IMR-90 (cell line): Measurements from ENCODE around the gene TMEM131L. TPM values are rescaled to one million over a fixed set of nuclear protein-coding genes. Genes with fewer than 3 reads are reported as not detected.

Experiments used
- ATAC-seq: fragments of 200-7000 bp; cut with Tn5 transposase; 2 replicates; pipeline ENCODE4 v1.9.1; 2020; ENCODE audit warnings: low read depth, mild to moderate bottlenecking, moderate library complexity
- BruUV-seq: library from RNA; stranded (reverse); fragments of 400-500 nt; replicated peaks from 2 replicates; lab custom pipeline; 2021; lab: Mats Ljungman, UMichigan
- CTCF ChIA-PET: fragments of 300-600 bp; formaldehyde crosslinking; extraction: SDS; loops from one replicate; lab custom pipeline; 2021; ENCODE audit warnings: antibody characterized with exemption; lab: Yijun Ruan, JAX
- POLR2A ChIA-PET: fragments of 300-600 bp; sonication (Branson Sonifier 250); formaldehyde crosslinking; loops from one replicate; lab custom pipeline; 2022; ENCODE audit warnings: antibody characterized with exemption; ENCODE audit not compliant: unreplicated experiment; lab: Charles Lee
- DNase-seq: peaks from one replicate; pipeline ENCODE4 v3.0.0; 2013
- H2AFZ ChIP-seq: replicated peaks from 2 replicates; pipeline ENCODE3; 2013; ENCODE audit warnings: low read length, mild to moderate bottlenecking; ENCODE audit not compliant: poor library complexity
- H2AK5ac ChIP-seq: 2 replicates; pipeline ENCODE4 v1.6.1; 2013; ENCODE audit warnings: low read depth, low read length, inconsistent platforms
- H2AK9ac ChIP-seq: replicated peaks from 2 replicates; pipeline ENCODE3; 2013; ENCODE audit warnings: mild to moderate bottlenecking, low read depth, low read length, moderate library complexity; ENCODE audit not compliant: poor library complexity
- H2BK120ac ChIP-seq: 2 replicates; pipeline ENCODE4 v1.6.1; 2013; ENCODE audit warnings: low read depth, low read length, inconsistent platforms
- H2BK15ac ChIP-seq: 3 replicates; pipeline ENCODE4 v1.6.1; 2013; ENCODE audit warnings: low read depth, low read length, inconsistent platforms
- H2BK20ac ChIP-seq: 2 replicates; pipeline ENCODE4 v1.6.1; 2013; ENCODE audit warnings: low read depth, mild to moderate bottlenecking, inconsistent platforms, low read length, moderate library complexity
- H2BK5ac ChIP-seq: 2 replicates; pipeline ENCODE4 v1.6.1; 2013; ENCODE audit warnings: mild to moderate bottlenecking, low read depth, low read length, inconsistent platforms; ENCODE audit not compliant: poor library complexity, severe bottlenecking
- H3K14ac ChIP-seq: replicated peaks from 2 replicates; pipeline ENCODE4 v1.6.1; 2013; ENCODE audit warnings: low read depth, low read length, inconsistent platforms
- H3K18ac ChIP-seq: 2 replicates; pipeline ENCODE4 v1.6.1; 2013; ENCODE audit warnings: low read depth, low read length, control low read depth
- H3K23ac ChIP-seq: 2 replicates; pipeline ENCODE4 v1.6.1; 2013; ENCODE audit warnings: low read depth, low read length, inconsistent platforms
- H3K27ac ChIP-seq: 2 replicates; pipeline ENCODE4 v1.5.1; 2013; ENCODE audit warnings: mild to moderate bottlenecking, control low read depth, low read length; ENCODE audit not compliant: insufficient read depth
- H3K27me3 ChIP-seq: 2 replicates; pipeline ENCODE4 v1.6.1; 2013; ENCODE audit warnings: low read length; ENCODE audit not compliant: control insufficient read depth, insufficient read depth
- H3K36me3 ChIP-seq: 2 replicates; pipeline ENCODE4 v1.6.1; 2013; ENCODE audit warnings: low read length, mixed read lengths; ENCODE audit not compliant: control insufficient read depth, insufficient read depth
- H3K4ac ChIP-seq: 2 replicates; pipeline ENCODE4 v1.6.1; 2013; ENCODE audit warnings: low read depth, low read length, inconsistent platforms
- H3K4me1 ChIP-seq: 2 replicates; pipeline ENCODE4 v1.6.1; 2013; ENCODE audit warnings: low read length, mixed read lengths; ENCODE audit not compliant: control insufficient read depth, insufficient read depth
- H3K4me2 ChIP-seq: 2 replicates; pipeline ENCODE4 v1.6.1; 2013; ENCODE audit warnings: low read depth, mild to moderate bottlenecking, control low read depth, low read length, moderate library complexity
- H3K4me3 ChIP-seq: 2 replicates; pipeline ENCODE4 v1.5.1; 2013; ENCODE audit warnings: low read depth, mild to moderate bottlenecking, control low read depth, low read length, moderate library complexity; ENCODE audit not compliant: insufficient read depth
- H3K56ac ChIP-seq: 2 replicates; pipeline ENCODE4 v1.6.1; 2013; ENCODE audit warnings: low read length, inconsistent platforms; ENCODE audit not compliant: insufficient read depth; ENCODE audit errors: extremely low read depth
- H3K79me1 ChIP-seq, 2 experiments: 2 replicates each; pipeline ENCODE4 v1.6.1; 2013; ENCODE audit warnings: low read length in 2 of 2, inconsistent platforms in 1 of 2, low read depth in 1 of 2
- H3K9ac ChIP-seq: 2 replicates; pipeline ENCODE4 v1.6.1; 2013; ENCODE audit warnings: low read depth, low read length, control low read depth
- H3K9me1 ChIP-seq: 2 replicates; pipeline ENCODE4 v1.6.1; 2013; ENCODE audit warnings: low read length, inconsistent platforms; ENCODE audit not compliant: insufficient read depth
- H3K9me3 ChIP-seq: 2 replicates; pipeline ENCODE4 v1.6.1; 2013; ENCODE audit warnings: low read length; ENCODE audit not compliant: control insufficient read depth, insufficient read depth
- H4K20me1 ChIP-seq: 2 replicates; pipeline ENCODE4 v1.6.1; 2013; ENCODE audit warnings: low read length, inconsistent platforms; ENCODE audit not compliant: insufficient read depth
- H4K5ac ChIP-seq: 2 replicates; pipeline ENCODE4 v1.6.1; 2013; ENCODE audit warnings: mild to moderate bottlenecking, low read depth, low read length, control low read depth
- H4K8ac ChIP-seq, 2 experiments: 2 replicates each; pipeline ENCODE4 v1.6.1; 2013; ENCODE audit warnings: low read depth in 2 of 2, low read length in 2 of 2, control low read depth in 1 of 2, inconsistent platforms in 1 of 2
- H4K91ac ChIP-seq: 2 replicates; pipeline ENCODE4 v1.6.1; 2013; ENCODE audit warnings: low read depth, low read length, inconsistent platforms; ENCODE audit not compliant: insufficient read depth
- BHLHE40 ChIP-seq: fragments of 150-350 bp; IDR thresholded peaks from 2 replicates; pipeline ENCODE4 v1.6.1; 2016; ENCODE audit warnings: mild to moderate bottlenecking, low read depth, low read length
- CEBPB ChIP-seq: IDR thresholded peaks from 2 replicates; pipeline ENCODE4 v1.6.1; 2012; ENCODE audit warnings: low read depth, low read length, improper control_type of control experiment
- CHD1 ChIP-seq: IDR thresholded peaks from 2 replicates; pipeline ENCODE4 v1.6.1; 2012; ENCODE audit warnings: low read depth, low read length, improper control_type of control experiment
- FOS ChIP-seq: fragments of 150-350 bp; IDR thresholded peaks from 2 replicates; pipeline ENCODE4 v1.6.1; 2016; ENCODE audit warnings: low read depth, low read length
- MAFK ChIP-seq: IDR thresholded peaks from 2 replicates; pipeline ENCODE4 v1.6.1; 2012; ENCODE audit warnings: low read depth, low read length, improper control_type of control experiment
- MAZ ChIP-seq: IDR thresholded peaks from 2 replicates; pipeline ENCODE4 v1.6.1; 2012; ENCODE audit warnings: low read depth, mild to moderate bottlenecking, low read length, improper control_type of control experiment, moderate library complexity, borderline replicate concordance
- MXI1 ChIP-seq: IDR thresholded peaks from 2 replicates; pipeline ENCODE4 v1.6.1; 2012; ENCODE audit warnings: low read depth, mild to moderate bottlenecking, low read length, moderate library complexity, borderline replicate concordance
- NFE2L2 ChIP-seq: fragments of 150-350 bp; IDR thresholded peaks from 2 replicates; pipeline ENCODE4 v1.6.1; 2016; ENCODE audit warnings: low read depth, mild to moderate bottlenecking, low read length
- POLR2A ChIP-seq: IDR thresholded peaks from 2 replicates; pipeline ENCODE4 v1.6.1; 2012; ENCODE audit warnings: mild to moderate bottlenecking, low read depth, low read length
- RAD21 ChIP-seq: IDR thresholded peaks from 2 replicates; pipeline ENCODE4 v1.6.1; 2012; ENCODE audit warnings: low read length, improper control_type of control experiment
- RCOR1 ChIP-seq: IDR thresholded peaks from 2 replicates; pipeline ENCODE4 v1.6.1; 2012; ENCODE audit warnings: mild to moderate bottlenecking, low read length, improper control_type of control experiment; ENCODE audit not compliant: insufficient replicate concordance
- RFX5 ChIP-seq: IDR thresholded peaks from 2 replicates; pipeline ENCODE4 v1.8.0; 2012; ENCODE audit warnings: low read depth, mild to moderate bottlenecking, low read length, moderate library complexity
- SMC3 ChIP-seq: fragments of 150-350 bp; IDR thresholded peaks from 2 replicates; pipeline ENCODE4 v1.6.1; 2016; ENCODE audit warnings: low read depth, mild to moderate bottlenecking, antibody characterized with exemption, low read length, moderate library complexity
- WGBS, 2 experiments: methylation state at CpG; one replicate each; pipeline versions ENCODE4 v1.1.5 to v1.1.7; 2013; ENCODE audit warnings: missing lambda C conversion rate in 2 of 2; ENCODE audit not compliant: insufficient read length in 1 of 2; ENCODE audit errors: extremely low coverage in 2 of 2; 5-methylcytosine and 5-hydroxymethylcytosine counted together
- dilution Hi-C: fragments of 300-500 bp; cut with HindIII; formaldehyde crosslinking; loops from one replicate; pipeline ENCODE4 v1.14.3; 2018; ENCODE audit warnings: low sequenced_read_pairs; ENCODE audit not compliant: unreplicated experiment
- in situ Hi-C: fragments of 300-500 bp; cut with MboI; formaldehyde crosslinking; loops from 3 replicates; pipeline ENCODE4 v1.14.3; 2019; ENCODE audit warnings: low sequenced_read_pairs, inconsistent platforms, mixed read lengths
- intact Hi-C: fragments of 100-400 bp; cut with micrococcal nuclease; formaldehyde crosslinking; loops from 2 replicates; pipeline ENCODE4 v1.10.0; 2022
- polyA plus RNA-seq, 3 experiments: library from polyadenylated mRNA; depleted of rRNA; stranded (reverse); fragments of >200 nt; gene quantifications; 2 replicates each; pipeline ENCODE4 v1.2.3, GENCODE V29; 2012; ENCODE audit warnings: low replicate concordance in 1 of 3
- total RNA-seq: library from RNA; depleted of rRNA; stranded (reverse); fragments of >200 nt; gene quantifications from 2 replicates; pipeline ENCODE4 v1.2.3, GENCODE V29; 2012
- TF ChIP-seq, protein P1 (sequence below): fragments of 150-350 bp; IDR thresholded peaks from 2 replicates; pipeline ENCODE4 v1.6.1; 2017; ENCODE audit warnings: mild to moderate bottlenecking, antibody characterized with exemption, low read length, low read depth
- TF ChIP-seq, protein P2 (sequence below): fragments of 150-350 bp; IDR thresholded peaks from 2 replicates; pipeline ENCODE4 v1.6.1; 2016; ENCODE audit warnings: low read depth, mild to moderate bottlenecking, low read length, moderate library complexity, borderline replicate concordance
- TF ChIP-seq, protein P3 (sequence below): conservative IDR thresholded peaks from 2 replicates; pipeline ENCODE4 v1.5.1; 2012; ENCODE audit warnings: mild to moderate bottlenecking, low read depth, low read length, improper control_type of control experiment

Gene TMEM131L
- total and polyA plus RNA-seq, 2 of the 4 experiments (the other 2 are of a cell fraction): 8.4 to 23.8 TPM

DNA sequence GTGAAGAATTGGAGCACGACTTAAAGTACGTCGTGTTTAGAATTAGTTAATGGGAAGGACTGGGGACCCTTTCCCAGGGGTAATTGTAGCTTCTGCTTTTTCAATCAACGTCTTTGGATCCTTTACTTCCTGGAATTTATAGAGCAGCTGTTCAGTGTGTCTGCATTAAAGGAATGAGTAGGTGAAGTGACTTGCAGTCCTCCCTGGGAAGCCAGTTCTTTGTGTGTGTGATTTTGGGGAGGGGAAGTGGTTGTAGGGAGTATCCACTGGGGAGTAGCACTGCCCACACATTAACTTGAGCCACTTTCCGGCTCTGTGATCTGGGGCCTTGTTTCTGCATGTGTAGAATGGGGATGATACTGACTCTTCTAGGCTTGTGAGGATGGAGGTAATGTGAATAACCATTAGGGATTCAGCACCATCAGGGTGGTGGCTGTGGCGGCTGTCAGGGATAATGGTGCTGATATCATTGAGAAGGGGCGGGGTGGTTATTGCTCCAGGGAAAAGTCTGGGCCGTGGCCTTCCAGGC lies 54.7 kb downstream of the TMEM131L start:
- peak overlapping the region; percentile 25 for H2AK9ac ChIP-seq
- H2BK5ac ChIP-seq: no peak overlapping the region
- DNase-seq: no peak
- no peak overlapping the region for H4K91ac ChIP-seq
- ChIA-PET CTCF (no interaction called here), POLR2A (no interaction called here)
- H3K9ac ChIP-seq: no peak overlapping the region
- ATAC-seq: no peak
- no peak overlapping the region for H3K27ac ChIP-seq
- no peak overlapping the region for H3K14ac ChIP-seq
- H3K9me1 ChIP-seq: no peaks in the 10 kb centered on the region
- H3K23ac ChIP-seq: no peak overlapping the region
- no peak overlapping the region for H3K4ac ChIP-seq
- peaks cover 6% of the 10 kb centered on the region for H3K4me1 ChIP-seq
- no peak overlapping the region for H3K18ac ChIP-seq
- H3K27me3 ChIP-seq: no peaks in the 10 kb centered on the region
- no CpG with 5 or more reads among the region's 8 CpGs for WGBS, 2 experiments
- H2AK5ac ChIP-seq: no peak overlapping the region
- intact Hi-C loops (no loop called here), in situ Hi-C loops (no loop called here), dilution Hi-C loops (no loop called here)
- TF ChIP-seq RFX5 (no peak), BHLHE40 (no peak), POLR2A (no peak), SMC3 (no peak), RCOR1 (no peak), MAFK (no peak), FOS (no peak), CEBPB (no peak), CHD1 (no peak), RAD21 (no peak), MXI1 (no peak), NFE2L2 (no peak), MAZ (no peak)
- TF ChIP-seq, protein P1, sequence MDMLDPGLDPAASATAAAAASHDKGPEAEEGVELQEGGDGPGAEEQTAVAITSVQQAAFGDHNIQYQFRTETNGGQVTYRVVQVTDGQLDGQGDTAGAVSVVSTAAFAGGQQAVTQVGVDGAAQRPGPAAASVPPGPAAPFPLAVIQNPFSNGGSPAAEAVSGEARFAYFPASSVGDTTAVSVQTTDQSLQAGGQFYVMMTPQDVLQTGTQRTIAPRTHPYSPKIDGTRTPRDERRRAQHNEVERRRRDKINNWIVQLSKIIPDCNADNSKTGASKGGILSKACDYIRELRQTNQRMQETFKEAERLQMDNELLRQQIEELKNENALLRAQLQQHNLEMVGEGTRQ: no peak
- TF ChIP-seq, protein P2, sequence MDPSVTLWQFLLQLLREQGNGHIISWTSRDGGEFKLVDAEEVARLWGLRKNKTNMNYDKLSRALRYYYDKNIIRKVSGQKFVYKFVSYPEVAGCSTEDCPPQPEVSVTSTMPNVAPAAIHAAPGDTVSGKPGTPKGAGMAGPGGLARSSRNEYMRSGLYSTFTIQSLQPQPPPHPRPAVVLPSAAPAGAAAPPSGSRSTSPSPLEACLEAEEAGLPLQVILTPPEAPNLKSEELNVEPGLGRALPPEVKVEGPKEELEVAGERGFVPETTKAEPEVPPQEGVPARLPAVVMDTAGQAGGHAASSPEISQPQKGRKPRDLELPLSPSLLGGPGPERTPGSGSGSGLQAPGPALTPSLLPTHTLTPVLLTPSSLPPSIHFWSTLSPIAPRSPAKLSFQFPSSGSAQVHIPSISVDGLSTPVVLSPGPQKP: no peak
- TF ChIP-seq, protein P3, sequence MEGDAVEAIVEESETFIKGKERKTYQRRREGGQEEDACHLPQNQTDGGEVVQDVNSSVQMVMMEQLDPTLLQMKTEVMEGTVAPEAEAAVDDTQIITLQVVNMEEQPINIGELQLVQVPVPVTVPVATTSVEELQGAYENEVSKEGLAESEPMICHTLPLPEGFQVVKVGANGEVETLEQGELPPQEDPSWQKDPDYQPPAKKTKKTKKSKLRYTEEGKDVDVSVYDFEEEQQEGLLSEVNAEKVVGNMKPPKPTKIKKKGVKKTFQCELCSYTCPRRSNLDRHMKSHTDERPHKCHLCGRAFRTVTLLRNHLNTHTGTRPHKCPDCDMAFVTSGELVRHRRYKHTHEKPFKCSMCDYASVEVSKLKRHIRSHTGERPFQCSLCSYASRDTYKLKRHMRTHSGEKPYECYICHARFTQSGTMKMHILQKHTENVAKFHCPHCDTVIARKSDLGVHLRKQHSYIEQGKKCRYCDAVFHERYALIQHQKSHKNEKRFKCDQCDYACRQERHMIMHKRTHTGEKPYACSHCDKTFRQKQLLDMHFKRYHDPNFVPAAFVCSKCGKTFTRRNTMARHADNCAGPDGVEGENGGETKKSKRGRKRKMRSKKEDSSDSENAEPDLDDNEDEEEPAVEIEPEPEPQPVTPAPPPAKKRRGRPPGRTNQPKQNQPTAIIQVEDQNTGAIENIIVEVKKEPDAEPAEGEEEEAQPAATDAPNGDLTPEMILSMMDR: no peak
- BruUV-seq: no TSS peak
- H4K5ac ChIP-seq: no peak overlapping the region
- H2AFZ ChIP-seq: no peak overlapping the region
- H3K9me3 ChIP-seq: no peaks in the 10 kb centered on the region; the same call in 1 of the 2 replicates
- H2BK120ac ChIP-seq: no peak overlapping the region
- no peaks in the 10 kb centered on the region for H4K20me1 ChIP-seq
- no peak overlapping the region for H3K4me2 ChIP-seq
- H2BK20ac ChIP-seq: no peak overlapping the region
- H3K56ac ChIP-seq: no peak overlapping the region
- H3K4me3 ChIP-seq: no peak overlapping the region
- H2BK15ac ChIP-seq: no peak overlapping the region
- H3K36me3 ChIP-seq: no peaks in the 10 kb centered on the region
- H4K8ac ChIP-seq: no peak overlapping the region
- H3K79me1 ChIP-seq: peaks cover 9 to 11% of the 10 kb centered on the region in 2 experiments; a peak in 1 of 4 replicates
